ENCODE results near the gene STN1.

DNA sequence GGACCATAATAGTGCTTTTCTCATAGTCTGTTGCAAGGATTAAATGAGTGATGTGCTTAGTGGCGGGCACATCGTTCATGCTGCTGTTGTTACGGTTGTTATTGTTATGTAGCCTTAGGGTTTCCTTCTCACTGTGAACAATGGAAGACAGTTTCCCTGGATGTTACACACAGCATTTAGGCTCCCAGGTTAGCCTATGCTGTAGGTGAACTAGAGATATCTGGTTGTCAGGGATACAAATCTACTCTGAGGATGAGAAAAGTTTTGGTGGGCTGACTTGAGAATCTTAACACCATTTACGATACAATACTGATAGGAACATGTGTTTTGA lies 77.3 kb downstream of the STN1 start:
- TF ChIP-seq CTCF (IDR thresholded peaks at IDR 0.05) (no peak), POLR2A (IDR thresholded peaks at IDR 0.05) (no peak)
